ENCODE results near the gene AAGAB.

GRCh38 chr15:67300266-67301025 is 46.0 kb upstream of the AAGAB start:
- TF ChIP-seq ARNT (IDR thresholded peaks at IDR 0.05): no peak
- TF ChIP-seq L3MBTL2 (conservative IDR thresholded peaks at IDR 0.05): no peak
- TF ChIP-seq ELF4 (IDR thresholded peaks at IDR 0.05): no peak
- no peak for TF ChIP-seq FOXK2 (IDR thresholded peaks at IDR 0.05)
